Nephron progenitor cell (in vitro differentiated cells): Measurements from ENCODE around the gene COPRS.
"Not testable (repeated sequence)": the region's sequence is repeated elsewhere in the genome, so short reads cannot be mapped to it uniquely, and the experiment has no call there.

Source experiments
- DNase-seq: peaks from one replicate; pipeline ENCODE4 v3.0.0; 2021
- H3K27ac Mint-ChIP-seq: 2 replicates; pipeline ENCODE4 v1.8.0; 2021; ENCODE audit warnings: mild to moderate bottlenecking, moderate library complexity, mixed read lengths
- H3K27me3 Mint-ChIP-seq: 2 replicates; pipeline ENCODE4 v1.8.0; 2021; ENCODE audit warnings: mild to moderate bottlenecking, low read depth, mixed read lengths; ENCODE audit not compliant: poor library complexity
- H3K36me3 Mint-ChIP-seq: 2 replicates; pipeline ENCODE4 v1.8.0; 2021; ENCODE audit warnings: low read depth, mixed read lengths
- H3K4me1 Mint-ChIP-seq: 2 replicates; pipeline ENCODE4 v1.8.0; 2021; ENCODE audit warnings: mixed read lengths
- H3K4me3 Mint-ChIP-seq: 2 replicates; pipeline ENCODE4 v1.8.0; 2021; ENCODE audit warnings: mild to moderate bottlenecking, moderate library complexity, mixed read lengths
- H3K9me3 Mint-ChIP-seq: 2 replicates; pipeline ENCODE4 v1.8.0; 2021; ENCODE audit warnings: mild to moderate bottlenecking, moderate library complexity, mixed read lengths
- CTCF ChIP-seq: fragments of 200-600 bp; sonication (generic); IDR thresholded peaks from 2 replicates; pipeline ENCODE4 v1.5.0; 2021; ENCODE audit warnings: antibody characterized with exemption

The COPRS gene

DNA sequence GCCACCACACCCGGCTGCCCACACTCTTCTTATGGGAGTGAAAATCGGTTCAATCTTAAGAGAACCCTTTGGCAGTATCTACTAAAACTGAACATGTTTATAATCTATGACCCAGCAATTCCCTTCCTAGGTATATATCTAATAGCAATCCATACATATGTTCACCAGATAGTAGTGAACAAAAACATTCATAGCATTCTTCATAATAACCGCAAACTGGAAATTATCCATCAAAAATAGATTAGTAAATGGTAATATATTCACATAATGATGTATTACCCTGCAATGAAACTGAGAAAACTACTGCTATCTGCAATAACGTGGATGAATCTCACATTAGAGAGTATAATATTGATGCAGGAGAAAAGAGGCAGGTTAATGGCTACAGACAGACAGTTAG lies 23.1 kb downstream of the COPRS start:
- TF ChIP-seq CTCF: no peak
- Mint-ChIP-seq H3K36me3 (no peaks in the 10 kb centered on the region), H3K9me3 (peaks cover 13% of the 10 kb centered on the region), H3K4me1 (peaks cover 6% of the 10 kb centered on the region), H3K27me3 (peaks cover 16% of the 10 kb centered on the region), H3K4me3 (no peak overlapping the region), H3K27ac (no peak overlapping the region)
- DNase-seq: no peak

DNA sequence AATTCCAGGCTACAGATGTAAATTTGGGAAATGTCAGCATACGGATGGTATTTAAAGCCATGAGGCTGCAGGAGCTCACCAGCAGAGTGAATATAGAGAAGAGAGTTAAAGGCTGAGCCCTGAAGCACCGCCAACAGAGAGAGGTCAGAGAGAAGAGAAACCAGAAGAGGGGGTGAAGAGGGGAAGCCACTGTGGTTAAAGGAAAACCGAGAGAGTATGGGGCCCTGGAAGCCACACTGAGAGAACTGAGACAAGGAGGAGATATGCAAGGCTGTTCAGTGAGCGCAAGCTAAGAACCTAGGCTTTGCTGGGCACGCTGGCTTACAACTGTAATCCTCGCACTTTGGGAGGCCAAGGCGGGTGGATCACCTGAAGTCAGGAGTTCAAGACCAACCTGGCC lies 24.6 kb downstream of the COPRS start:
- no peak for DNase-seq

DNA sequence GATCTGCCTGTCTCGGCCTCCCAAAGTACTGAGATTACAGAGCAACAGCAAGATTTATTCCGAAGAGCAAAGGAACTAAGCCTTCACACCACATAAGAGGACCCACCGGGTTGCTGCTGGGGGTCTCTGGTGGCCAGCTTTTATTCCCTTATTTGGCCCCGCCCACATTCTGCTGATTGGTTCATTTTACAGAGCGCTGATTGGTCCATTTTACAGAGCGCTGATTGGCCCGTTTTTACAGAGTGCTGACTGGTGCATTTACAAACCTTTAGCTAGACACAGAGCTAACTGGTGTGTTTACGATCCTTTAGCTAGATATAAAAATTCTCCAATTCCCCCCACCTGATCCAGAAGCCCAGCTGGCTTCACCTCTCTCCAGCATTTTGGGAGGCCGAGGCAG lies 26.3 kb downstream of the COPRS start:
- TF ChIP-seq CTCF: no peak
- no peak for DNase-seq
- H3K9me3 Mint-ChIP-seq: peaks cover 13% of the 10 kb centered on the region
- no peaks in the 10 kb centered on the region for H3K36me3 Mint-ChIP-seq
- H3K4me3 Mint-ChIP-seq: no peak overlapping the region
- H3K4me1 Mint-ChIP-seq: peaks cover 8% of the 10 kb centered on the region
- H3K27me3 Mint-ChIP-seq: peaks cover 15% of the 10 kb centered on the region
- no peak overlapping the region for H3K27ac Mint-ChIP-seq

More for the DNA sequence above, 24.6 kb downstream of the COPRS start:
- no peak for TF ChIP-seq CTCF
- Mint-ChIP-seq H3K4me3 (no peak overlapping the region), H3K36me3 (no peaks in the 10 kb centered on the region), H3K9me3 (peaks cover 13% of the 10 kb centered on the region), H3K27ac (no peak overlapping the region), H3K4me1 (peaks cover 8% of the 10 kb centered on the region), H3K27me3 (peaks cover 16% of the 10 kb centered on the region)

GRCh38 chr17:31830971-31831858 lies 27.8 kb downstream of the COPRS start:
- no peak for DNase-seq
- Mint-ChIP-seq H3K4me3 (no peak overlapping the region), H3K9me3 (peaks cover 13% of the 10 kb centered on the region), H3K27me3 (peaks cover 8% of the 10 kb centered on the region), H3K27ac (no peak overlapping the region), H3K36me3 (no peaks in the 10 kb centered on the region), H3K4me1 (peaks cover 8% of the 10 kb centered on the region)
- no peak for TF ChIP-seq CTCF

DNA sequence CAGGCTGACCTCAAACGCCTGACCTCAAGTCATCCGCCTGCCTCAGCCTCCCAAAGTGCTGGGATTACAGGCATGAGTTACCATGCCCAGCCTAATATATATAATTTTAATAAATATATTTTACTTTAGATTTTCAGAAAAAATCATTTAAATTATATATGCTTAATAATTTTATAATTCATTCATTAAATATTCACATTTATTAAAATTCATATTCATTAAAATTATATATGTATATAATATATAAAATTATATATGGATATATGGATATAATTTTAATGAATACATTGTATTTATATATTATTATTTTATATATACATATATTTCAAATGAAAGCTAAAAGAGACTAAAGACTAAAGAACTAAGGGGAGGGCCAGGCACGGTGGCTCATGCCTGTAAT lies 29.4 kb downstream of the COPRS start:
- H3K9me3 Mint-ChIP-seq: peaks cover 13% of the 10 kb centered on the region
- no peaks in the 10 kb centered on the region for H3K36me3 Mint-ChIP-seq
- H3K27me3 Mint-ChIP-seq: peaks cover 8% of the 10 kb centered on the region

GRCh38 chr17:31828955-31829354 lies 30.1 kb downstream of the COPRS start:
- H3K4me3 Mint-ChIP-seq, H3K27me3 Mint-ChIP-seq, H3K4me1 Mint-ChIP-seq, H3K9me3 Mint-ChIP-seq, H3K27ac Mint-ChIP-seq, DNase-seq, H3K36me3 Mint-ChIP-seq: not testable (repeated sequence)

More for the DNA sequence above, 29.4 kb downstream of the COPRS start:
- Mint-ChIP-seq H3K4me1 (peaks cover 8% of the 10 kb centered on the region), H3K4me3 (no peak overlapping the region), H3K27ac (no peak overlapping the region)
- no peak for TF ChIP-seq CTCF
- DNase-seq: no peak
